ENCODE measurements around the gene CFAP61.

GRCh38 chr20:20217621-20218020 lies 165.3 kb downstream of the CFAP61 start:
- no peak for TF ChIP-seq CTCF (IDR thresholded peaks at IDR 0.05)
- no peak for TF ChIP-seq POLR2A (IDR thresholded peaks at IDR 0.05)

Measured in breast epithelium (tissue), 3 donors.